HEK293 (cell line): ENCODE measurements around the gene SQOR.

Source experiments
- BCL11A ChIP-seq: fragments of 450-650 bp; formaldehyde crosslinking; IDR thresholded peaks from 2 replicates; pipeline ENCODE4 v1.5.1; 2016; ENCODE audit warnings: low read depth, missing biosample characterization, missing genetic modification characterization
- CTCF ChIP-seq: fragments of 450-650 bp; formaldehyde crosslinking; IDR thresholded peaks from 2 replicates; pipeline ENCODE4 v1.5.1; 2016; ENCODE audit warnings: missing biosample characterization, missing genetic modification characterization
- MYNN ChIP-seq: fragments of 450-650 bp; formaldehyde crosslinking; IDR thresholded peaks from 2 replicates; pipeline ENCODE4 v1.5.1; 2016; ENCODE audit warnings: missing biosample characterization, missing genetic modification characterization, borderline replicate concordance

- TF ChIP-seq CTCF (tag by site-specific recombination) (no peak), MYNN (tag by site-specific recombination) (no peak), BCL11A (tag by site-specific recombination) (no peak)
These were observed 67.2 kb downstream of the SQOR start for GRCh38 chr15:45702041-45702440.
